ENCODE results near the gene IL2RG. TPM values are rescaled to one million over a fixed set of nuclear protein-coding genes. Genes with fewer than 3 reads are reported as not detected.

IL2RG gene
- total RNA-seq (2014; rRNA removed; shearing (Covaris generic)), result not detected in 2 replicates
- polyA plus RNA-seq (2016; fragmentation: Nextera tagmentation; extraction: Ambion mirVana), result 0.23 and 0.53 TPM in 2 replicates

- no peak for DNase-seq
- Histone ChIP-seq H3K9me2 (ENCODE audit: insufficient read depth) (no peaks in the 10 kb centered on the region), H3K36me3 (ENCODE audit: low read depth) (no peaks in the 10 kb centered on the region), H3K9ac (no peak within 1 kb of the TSS), H2AFZ (no peak within 1 kb of the TSS), H4K20me1 (ENCODE audit: insufficient read depth) (no peaks in the 10 kb centered on the region), H3K79me2 (ENCODE audit: insufficient read depth) (no peaks in the 10 kb centered on the region), H3K4me2 (ENCODE audit: unreplicated experiment) (no peak within 1 kb of the TSS), H3F3A (ENCODE audit: insufficient read depth) (no peaks in the 10 kb centered on the region), H3K27ac (no peak within 1 kb of the TSS), H3K4me3 (no peak within 1 kb of the TSS), H3K27me3 (replicated peaks; ENCODE audit: insufficient read depth) (no peaks in the 10 kb centered on the region), H3K9me3 (ENCODE audit: low read depth) (no peaks in the 10 kb centered on the region), H3K4me1 (ENCODE audit: insufficient read depth) (no peaks in the 10 kb centered on the region)
- no peak for TF ChIP-seq EZH2phosphoT487 (IDR thresholded peaks at IDR 0.05; ENCODE audit: insufficient read depth, low read depth)
- no peak for TF ChIP-seq EZH2 (IDR thresholded peaks at IDR 0.05; ENCODE audit: insufficient read depth, poor library complexity, severe bottlenecking)
- in situ Hi-C loops (cut with MboI), result no loop called here
- 51 to 61% methylated on average over 5 to 8 of the region's 8 CpGs for WGBS, 2 experiments (ENCODE audit: low coverage in 1 of 2, low lambda C conversion rate in 2 of 2, missing lambda C conversion rate in 2 of 2)
Observed at GRCh38 chrX:71111141-71111843, at the start of gene IL2RG. Gene IL2RG, minus strand, starts transcription at chrX:71111577. Its CDS starts 38 bp downstream, at chrX:71111539.

GRCh38 chrX:71160475-71160874 lies 49.1 kb upstream of the IL2RG start:
- Histone ChIP-seq H3F3A (ENCODE audit: insufficient read depth) (no peaks in the 10 kb centered on the region), H3K4me2 (ENCODE audit: unreplicated experiment) (no peak overlapping the region), H3K4me1 (ENCODE audit: insufficient read depth) (no peaks in the 10 kb centered on the region), H4K20me1 (ENCODE audit: insufficient read depth) (no peaks in the 10 kb centered on the region), H3K27me3 (replicated peaks; ENCODE audit: insufficient read depth) (no peaks in the 10 kb centered on the region), H3K4me3 (no peak overlapping the region), H3K27ac (no peak overlapping the region), H3K79me2 (ENCODE audit: insufficient read depth) (no peaks in the 10 kb centered on the region), H3K9me2 (ENCODE audit: insufficient read depth) (no peaks in the 10 kb centered on the region), H2AFZ (no peak overlapping the region), H3K9ac (no peak overlapping the region), H3K9me3 (ENCODE audit: low read depth) (no peaks in the 10 kb centered on the region), H3K36me3 (ENCODE audit: low read depth) (no peaks in the 10 kb centered on the region)
- no peak for TF ChIP-seq EZH2 (IDR thresholded peaks at IDR 0.05; ENCODE audit: insufficient read depth, poor library complexity, severe bottlenecking)
- TF ChIP-seq EZH2phosphoT487 (IDR thresholded peaks at IDR 0.05; ENCODE audit: insufficient read depth, low read depth), result no peak
- in situ Hi-C loops (cut with MboI), result loop anchor here (25.0 kb wide), 1 partner anchor 173 kb away; no protein-coding TSS in a partner anchor
- 58 to 73% methylated on average over 2 to 3 of the region's 3 CpGs for WGBS, 2 experiments (ENCODE audit: low coverage in 1 of 2, low lambda C conversion rate in 2 of 2, missing lambda C conversion rate in 2 of 2)
- DNase-seq, result no peak

- no peak overlapping the region for H3K27ac ChIP-seq
- H3F3A ChIP-seq (ENCODE audit: insufficient read depth), result no peaks in the 10 kb centered on the region
- no peaks in the 10 kb centered on the region for H3K4me1 ChIP-seq (ENCODE audit: insufficient read depth)
- H3K4me3 ChIP-seq, result no peak overlapping the region
- in situ Hi-C loops (cut with MboI), result loop anchor here (25.0 kb wide), 1 partner anchor 172 kb away; no protein-coding TSS in a partner anchor
- no peak overlapping the region for H2AFZ ChIP-seq
- no peak for DNase-seq
- 56 to 63% methylated on average over 3 to 5 of the region's 5 CpGs for WGBS, 2 experiments (ENCODE audit: low coverage in 1 of 2, low lambda C conversion rate in 2 of 2, missing lambda C conversion rate in 2 of 2)
- no peaks in the 10 kb centered on the region for H3K9me3 ChIP-seq (ENCODE audit: low read depth)
- TF ChIP-seq EZH2phosphoT487 (IDR thresholded peaks at IDR 0.05; ENCODE audit: insufficient read depth, low read depth) (no peak), EZH2 (IDR thresholded peaks at IDR 0.05; ENCODE audit: insufficient read depth, poor library complexity, severe bottlenecking) (no peak)
- H3K9me2 ChIP-seq (ENCODE audit: insufficient read depth), result no peaks in the 10 kb centered on the region
- H4K20me1 ChIP-seq (ENCODE audit: insufficient read depth), result no peaks in the 10 kb centered on the region
- H3K27me3 ChIP-seq (replicated peaks; ENCODE audit: insufficient read depth), result no peaks in the 10 kb centered on the region
- no peaks in the 10 kb centered on the region for H3K79me2 ChIP-seq (ENCODE audit: insufficient read depth)
- H3K9ac ChIP-seq, result no peak overlapping the region
- no peak overlapping the region for H3K4me2 ChIP-seq (ENCODE audit: unreplicated experiment)
- no peaks in the 10 kb centered on the region for H3K36me3 ChIP-seq (ENCODE audit: low read depth)
Observed at GRCh38 chrX:71159335-71159734, 48.0 kb upstream of the IL2RG start.

- H2AFZ ChIP-seq, result no peak overlapping the region
- no peaks in the 10 kb centered on the region for H3K4me1 ChIP-seq (ENCODE audit: insufficient read depth)
- no peak overlapping the region for H3K9ac ChIP-seq
- H3K27ac ChIP-seq, result no peak overlapping the region
- H3K4me2 ChIP-seq (ENCODE audit: unreplicated experiment), result no peak overlapping the region
- no peaks in the 10 kb centered on the region for H3F3A ChIP-seq (ENCODE audit: insufficient read depth)
- H3K79me2 ChIP-seq (ENCODE audit: insufficient read depth), result no peaks in the 10 kb centered on the region
- WGBS, 2 experiments (ENCODE audit: low coverage in 1 of 2, low lambda C conversion rate in 2 of 2, missing lambda C conversion rate in 2 of 2), result 85 to 92% methylated on average over 6 of the region's 6 CpGs
- in situ Hi-C loops (cut with MboI), result loop anchor here (25.0 kb wide), 1 partner anchor 171 kb away; no protein-coding TSS in a partner anchor
- no peaks in the 10 kb centered on the region for H3K9me3 ChIP-seq (ENCODE audit: low read depth)
- no peak for DNase-seq
- H3K27me3 ChIP-seq (replicated peaks; ENCODE audit: insufficient read depth), result no peaks in the 10 kb centered on the region
- TF ChIP-seq EZH2phosphoT487 (IDR thresholded peaks at IDR 0.05; ENCODE audit: insufficient read depth, low read depth) (no peak), EZH2 (IDR thresholded peaks at IDR 0.05; ENCODE audit: insufficient read depth, poor library complexity, severe bottlenecking) (no peak)
- no peak overlapping the region for H3K4me3 ChIP-seq
- H3K9me2 ChIP-seq (ENCODE audit: insufficient read depth), result no peaks in the 10 kb centered on the region
- H3K36me3 ChIP-seq (ENCODE audit: low read depth), result no peaks in the 10 kb centered on the region
- no peaks in the 10 kb centered on the region for H4K20me1 ChIP-seq (ENCODE audit: insufficient read depth)
Observed at GRCh38 chrX:71158603-71159002, 47.2 kb upstream of the IL2RG start.
